H9 (cell line): ENCODE results near the gene MGAT5B. TPM values are rescaled to one million over a fixed set of nuclear protein-coding genes. Genes with fewer than 3 reads are reported as not detected.

Experiments
- DNase-seq: peaks from one replicate; pipeline ENCODE4 v3.0.0-alpha.2; 2017
- H2AFZ ChIP-seq: one replicate; pipeline ENCODE4 v1.6.1; 2013; ENCODE audit warnings: mild to moderate bottlenecking, low read length, control low read depth, moderate library complexity
- H2AK5ac ChIP-seq: 2 replicates; pipeline ENCODE4 v1.6.1; 2013; ENCODE audit warnings: low read length, control low read depth, mixed read lengths; ENCODE audit not compliant: insufficient read length
- H2BK120ac ChIP-seq: one replicate; pipeline ENCODE4 v1.6.1; 2013; ENCODE audit warnings: low read depth, mild to moderate bottlenecking, low read length, control low read depth, inconsistent platforms; ENCODE audit not compliant: poor library complexity, severe bottlenecking
- H2BK12ac ChIP-seq: 2 replicates; pipeline ENCODE4 v1.6.1; 2013; ENCODE audit warnings: low read length, control low read depth, mixed read lengths, low read depth; ENCODE audit not compliant: insufficient read length
- H2BK15ac ChIP-seq: 2 replicates; pipeline ENCODE4 v1.6.1; 2013; ENCODE audit warnings: low read depth, low read length, control low read depth
- H2BK20ac ChIP-seq: one replicate; pipeline ENCODE4 v1.6.1; 2013; ENCODE audit warnings: low read depth, mild to moderate bottlenecking, low read length, control low read depth, inconsistent platforms; ENCODE audit not compliant: poor library complexity, severe bottlenecking
- H2BK5ac ChIP-seq: 2 replicates; pipeline ENCODE4 v1.6.1; 2013; ENCODE audit warnings: low read length, control low read depth, mixed read lengths; ENCODE audit not compliant: insufficient read length
- H3K14ac ChIP-seq: 2 replicates; pipeline ENCODE4 v1.6.1; 2013; ENCODE audit warnings: low read length, control low read depth; ENCODE audit not compliant: insufficient read depth
- H3K18ac ChIP-seq: 2 replicates; pipeline ENCODE4 v1.6.1; 2013; ENCODE audit warnings: low read depth, mild to moderate bottlenecking, mixed read lengths, low read length, control low read depth; ENCODE audit not compliant: insufficient read length
- H3K23ac ChIP-seq: 2 replicates; pipeline ENCODE4 v1.6.1; 2013; ENCODE audit warnings: low read length, control low read depth, mixed read lengths, low read depth; ENCODE audit not compliant: insufficient read length
- H3K23me2 ChIP-seq: 2 replicates; pipeline ENCODE4 v1.6.1; 2013; ENCODE audit warnings: low read depth, mild to moderate bottlenecking, mixed read lengths, low read length, control low read depth; ENCODE audit not compliant: insufficient read length, poor library complexity, severe bottlenecking
- H3K27ac ChIP-seq: 2 replicates; pipeline ENCODE4 v1.5.1; 2013; ENCODE audit warnings: low read length, control low read depth, mixed read lengths, low read depth; ENCODE audit not compliant: insufficient read length
- H3K27me3 ChIP-seq: 2 replicates; pipeline ENCODE4 v1.6.1; 2013; ENCODE audit warnings: low read length, control low read depth, inconsistent platforms; ENCODE audit not compliant: insufficient read depth
- H3K4ac ChIP-seq: 2 replicates; pipeline ENCODE4 v1.6.1; 2013; ENCODE audit warnings: low read depth, mild to moderate bottlenecking, control low read depth, inconsistent platforms, low read length, moderate library complexity
- H3K4me1 ChIP-seq: 2 replicates; pipeline ENCODE4 v1.6.1; 2013; ENCODE audit warnings: low read length, control low read depth, inconsistent platforms; ENCODE audit not compliant: insufficient read depth
- H3K4me2 ChIP-seq: 2 replicates; pipeline ENCODE4 v1.6.1; 2013; ENCODE audit warnings: low read length, control low read depth, mixed read lengths; ENCODE audit not compliant: insufficient read length, insufficient read depth
- H3K56ac ChIP-seq: 2 replicates; pipeline ENCODE4 v1.6.1; 2013; ENCODE audit warnings: low read depth, mild to moderate bottlenecking, mixed read lengths, low read length, control low read depth; ENCODE audit not compliant: insufficient read length
- H3K79me1 ChIP-seq: 2 replicates; pipeline ENCODE4 v1.6.1; 2013; ENCODE audit warnings: low read depth, mild to moderate bottlenecking, moderate library complexity, low read length, control low read depth, inconsistent platforms; ENCODE audit not compliant: insufficient read depth, poor library complexity, severe bottlenecking
- H3K79me2 ChIP-seq: 2 replicates; pipeline ENCODE4 v1.6.1; 2013; ENCODE audit warnings: low read length, control low read depth, inconsistent platforms; ENCODE audit not compliant: insufficient read depth
- H3K9ac ChIP-seq: 2 replicates; pipeline ENCODE4 v1.6.1; 2013; ENCODE audit warnings: low read length, control low read depth, mixed read lengths; ENCODE audit not compliant: insufficient read length; ENCODE audit errors: extremely low read depth
- H3K9me3 ChIP-seq: one replicate; pipeline ENCODE4 v1.6.1; 2013; ENCODE audit warnings: low read depth, low read length, inconsistent platforms; ENCODE audit not compliant: control insufficient read depth
- H3T11ph ChIP-seq: one replicate; pipeline ENCODE4 v1.6.1; 2013; ENCODE audit warnings: mild to moderate bottlenecking, low read length, control low read depth, inconsistent platforms
- H4K20me1 ChIP-seq: one replicate; pipeline ENCODE4 v1.6.1; 2013; ENCODE audit not compliant: control insufficient read depth, insufficient read length, insufficient read depth
- H4K5ac ChIP-seq: 2 replicates; pipeline ENCODE4 v1.6.1; 2013; ENCODE audit warnings: low read depth, mild to moderate bottlenecking, mixed read lengths, low read length, control low read depth; ENCODE audit not compliant: insufficient read length
- H4K8ac ChIP-seq: replicated peaks from 2 replicates; pipeline ENCODE4 v1.6.1; 2013; ENCODE audit warnings: low read length, control low read depth, mixed read lengths, low read depth; ENCODE audit not compliant: insufficient read length
- H4K91ac ChIP-seq: 2 replicates; pipeline ENCODE4 v1.6.1; 2013; ENCODE audit warnings: low read depth, mild to moderate bottlenecking, moderate library complexity, mixed read lengths, low read length, control low read depth; ENCODE audit not compliant: insufficient read length
- H3K27ac Mint-ChIP-seq, 3 experiments: 2 replicates in 2 of 3; 3 replicates in 1 of 3; pipeline ENCODE4 v1.8.0; 2020 to 2021; ENCODE audit warnings: mixed read lengths in 3 of 3, mild to moderate bottlenecking in 1 of 3, moderate library complexity in 1 of 3
- H3K27me3 Mint-ChIP-seq: 2 replicates; pipeline ENCODE4 v1.8.0; 2021; ENCODE audit warnings: low read depth, mild to moderate bottlenecking, moderate library complexity, mixed read lengths
- H3K36me3 Mint-ChIP-seq, 3 experiments: 2 replicates in 2 of 3; 3 replicates in 1 of 3; pipeline ENCODE4 v1.8.0; 2020 to 2021; ENCODE audit warnings: low read depth in 3 of 3, mixed read lengths in 3 of 3; ENCODE audit not compliant: insufficient read depth in 1 of 3
- H3K4me1 Mint-ChIP-seq, 2 experiments: 2 replicates each; pipeline ENCODE4 v1.8.0; 2020; ENCODE audit warnings: mixed read lengths in 2 of 2
- H3K4me3 Mint-ChIP-seq, 2 experiments: 2 replicates in 1 of 2; 3 replicates in 1 of 2; pipeline ENCODE4 v1.8.0; 2020 to 2021; ENCODE audit warnings: mild to moderate bottlenecking in 2 of 2, mixed read lengths in 2 of 2, moderate library complexity in 1 of 2
- H3K9me3 Mint-ChIP-seq, 2 experiments: 2 replicates in 1 of 2; 3 replicates in 1 of 2; pipeline ENCODE4 v1.8.0; 2020; ENCODE audit warnings: mild to moderate bottlenecking in 2 of 2, mixed read lengths in 2 of 2, moderate library complexity in 1 of 2
- CTCF ChIP-seq: fragments of 200-600 bp; sonication (generic); conservative IDR thresholded peaks from 3 replicates; pipeline ENCODE4 v1.8.0; 2021; ENCODE audit warnings: antibody characterized with exemption, mild to moderate bottlenecking
- WGBS: extraction: QIAGEN DNeasy Blood & Tissue Kit; methylation state at CpG from one replicate; pipeline ENCODE4 v1.1.7; 2013; ENCODE audit warnings: missing lambda C conversion rate, low lambda C conversion rate, mixed read lengths; ENCODE audit not compliant: insufficient read length; ENCODE audit errors: extremely low coverage; 5-methylcytosine and 5-hydroxymethylcytosine counted together
- total RNA-seq: library from RNA; stranded (reverse); gene quantifications from 2 replicates; pipeline ENCODE4 v1.2.1, GENCODE V29; 2021

MGAT5B gene
- total RNA-seq, 1 experiment from 2014 or later: 4.9 TPM

GRCh38 chr17:76956846-76957540 lies 88.8 kb downstream of the MGAT5B start:
- no peaks in the 10 kb centered on the region for H3K23me2 ChIP-seq
- no peak overlapping the region for H3K4me3 Mint-ChIP-seq
- peaks cover 6% of the 10 kb centered on the region for H3K27me3 Mint-ChIP-seq
- no peak overlapping the region for H3K18ac ChIP-seq
- H2BK15ac ChIP-seq: no peak overlapping the region
- H4K8ac ChIP-seq: no peak overlapping the region
- no peak for DNase-seq
- no peak for TF ChIP-seq CTCF
- H2AFZ ChIP-seq: no peak overlapping the region
- H3K56ac ChIP-seq: no peak overlapping the region
- no peak overlapping the region for H4K91ac ChIP-seq
- no CpG with 5 or more reads among the region's 17 CpGs for WGBS
- no peak overlapping the region for H2BK5ac ChIP-seq
- peaks cover 15 to 42% of the 10 kb centered on the region in 2 experiments for H3K4me1 Mint-ChIP-seq
- H4K20me1 ChIP-seq: no peaks in the 10 kb centered on the region
- H3K9me3 Mint-ChIP-seq: no peaks in the 10 kb centered on the region
- no peak overlapping the region for H3K4me2 ChIP-seq
- H3K79me1 ChIP-seq: no peaks in the 10 kb centered on the region
- H3K14ac ChIP-seq: no peak overlapping the region; the same call in 1 of the 2 replicates
- H3K79me2 ChIP-seq: no peaks in the 10 kb centered on the region
- H2BK12ac ChIP-seq: no peak overlapping the region
- H3K9me3 ChIP-seq: no peaks in the 10 kb centered on the region
- no peak overlapping the region for H2BK120ac ChIP-seq
- no peak overlapping the region for H3K23ac ChIP-seq
- H3T11ph ChIP-seq: no peak overlapping the region
- no peak overlapping the region for H3K27ac ChIP-seq
- H3K9ac ChIP-seq: no peak overlapping the region
- H2AK5ac ChIP-seq: no peak overlapping the region
- H3K4me1 ChIP-seq: no peaks in the 10 kb centered on the region
- H4K5ac ChIP-seq: no peak overlapping the region
- H3K4ac ChIP-seq: no peak overlapping the region
- peak overlapping the region in 1 of 3 experiments; percentile 15; a peak in 1 of 7 replicates for H3K27ac Mint-ChIP-seq
- no peaks in the 10 kb centered on the region for H3K27me3 ChIP-seq
- no peak overlapping the region for H2BK20ac ChIP-seq
- no peaks in the 10 kb centered on the region for H3K36me3 Mint-ChIP-seq
